ENCODE measurements around the gene MEAF6.
"Not testable (repeated sequence)": the region's sequence is repeated elsewhere in the genome, so short reads cannot be mapped to it uniquely, and the experiment has no call there.

The MEAF6 gene

DNA sequence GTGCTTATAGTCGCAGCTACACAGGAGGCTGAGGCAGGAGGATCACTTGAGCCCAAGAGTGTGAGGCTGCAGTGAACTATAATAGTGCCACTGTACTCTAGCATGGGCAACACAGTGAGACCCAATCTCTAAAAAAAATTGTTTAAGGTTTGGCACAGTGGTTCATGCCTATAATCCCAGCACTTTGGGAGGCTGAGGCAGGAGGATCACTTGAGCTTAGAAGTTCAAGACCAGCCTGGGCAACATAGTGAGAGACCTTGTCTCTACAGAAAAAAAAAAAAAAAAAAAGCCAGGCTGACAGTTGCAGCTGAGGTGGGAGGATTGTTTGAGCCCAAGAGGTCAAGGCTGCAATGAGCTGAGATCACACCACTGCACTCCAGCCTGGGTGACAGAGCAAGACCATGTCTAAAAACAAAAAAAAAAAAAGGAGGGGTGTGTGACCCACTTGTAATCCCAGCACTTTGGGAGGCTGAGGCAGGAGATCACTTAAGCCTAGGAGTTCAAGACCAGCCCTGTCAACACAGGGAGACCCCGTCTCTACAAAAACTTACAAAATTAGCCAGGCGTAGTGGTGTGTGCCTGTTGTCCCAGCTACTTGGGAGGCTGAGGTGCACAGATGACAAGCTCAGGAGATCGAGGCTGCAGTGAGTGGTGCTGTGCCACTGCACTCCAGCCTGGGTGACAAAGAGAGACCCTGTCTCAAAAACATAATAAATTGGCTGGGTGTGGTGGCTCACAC is 18.0 kb upstream of the MEAF6 start:
- DNase-seq (ENCODE audit: low spot score): not testable (repeated sequence)

DNA sequence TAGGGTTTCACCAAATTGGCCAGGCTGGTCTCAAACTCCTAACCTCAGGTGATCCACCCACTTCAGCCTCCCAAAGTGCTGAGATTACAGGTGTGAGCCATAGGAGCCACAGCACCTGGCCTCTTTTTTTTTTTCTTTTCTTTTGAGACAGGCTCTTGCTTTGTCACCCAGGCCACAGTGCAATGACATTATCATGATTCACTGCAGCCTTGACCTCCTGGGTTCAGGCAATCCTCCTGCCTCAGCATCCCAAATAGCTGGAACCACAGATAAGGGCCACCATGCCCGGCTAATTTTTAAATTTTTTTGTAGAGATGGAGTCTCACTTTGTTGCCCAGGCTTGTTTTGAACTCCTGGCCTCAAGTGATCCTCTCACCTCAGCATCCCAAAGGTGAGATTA is 15.3 kb upstream of the MEAF6 start:
- DNase-seq (ENCODE audit: low spot score): not testable (repeated sequence)

GRCh38 chr1:37519613-37520012 is 5.0 kb upstream of the MEAF6 start:
- no peak for DNase-seq (ENCODE audit: low spot score)

DNA sequence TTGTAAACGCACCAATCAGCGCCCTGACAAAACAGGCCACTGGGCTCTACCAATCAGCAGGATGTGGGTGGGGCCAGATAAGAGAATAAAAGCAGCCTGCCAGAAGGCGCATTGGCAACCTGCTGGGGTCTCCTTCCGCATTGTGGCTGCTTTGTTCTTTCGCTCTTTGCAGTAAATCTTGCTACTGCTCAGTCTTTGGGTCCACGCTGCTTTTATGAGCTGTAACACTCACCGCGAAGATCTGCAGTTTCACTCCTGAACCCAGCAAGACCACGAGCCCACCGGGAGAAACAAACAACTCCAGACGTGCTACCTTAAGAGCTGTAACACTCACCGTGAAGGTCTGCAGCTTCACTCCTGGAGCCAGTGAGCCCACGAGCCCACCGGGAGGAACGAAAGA is 4.4 kb upstream of the MEAF6 start:
- not testable (repeated sequence) for DNase-seq (ENCODE audit: low spot score)

DNA sequence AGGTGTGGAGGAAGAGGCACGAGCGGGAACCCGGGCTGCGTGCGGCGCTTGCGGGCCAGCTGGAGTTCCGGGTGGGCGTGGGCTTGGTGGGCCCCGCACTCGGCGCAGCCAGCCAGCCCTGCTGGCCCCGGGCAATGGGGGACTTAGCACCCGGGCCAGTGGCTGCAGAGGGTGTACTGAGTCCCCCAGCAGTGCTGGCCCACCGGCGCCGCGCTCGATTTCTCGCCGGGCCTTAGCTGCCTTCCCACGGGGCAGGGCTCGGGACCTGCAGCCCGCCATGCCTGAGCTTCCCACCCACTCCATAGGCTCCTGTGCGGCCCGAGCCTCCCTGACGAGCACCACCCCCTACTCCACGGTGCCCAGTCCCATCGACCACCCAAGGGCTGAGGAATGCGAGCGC is 3.7 kb upstream of the MEAF6 start:
- not testable (repeated sequence) for DNase-seq (ENCODE audit: low spot score)

- DNase-seq (ENCODE audit: low spot score): no peak
Measured at GRCh38 chr1:37517569-37517968, 3.0 kb upstream of the MEAF6 start.

- DNase-seq (ENCODE audit: low spot score): no peak
Measured at GRCh38 chr1:37515185-37516034, 844 bp upstream of the MEAF6 start.

DNA sequence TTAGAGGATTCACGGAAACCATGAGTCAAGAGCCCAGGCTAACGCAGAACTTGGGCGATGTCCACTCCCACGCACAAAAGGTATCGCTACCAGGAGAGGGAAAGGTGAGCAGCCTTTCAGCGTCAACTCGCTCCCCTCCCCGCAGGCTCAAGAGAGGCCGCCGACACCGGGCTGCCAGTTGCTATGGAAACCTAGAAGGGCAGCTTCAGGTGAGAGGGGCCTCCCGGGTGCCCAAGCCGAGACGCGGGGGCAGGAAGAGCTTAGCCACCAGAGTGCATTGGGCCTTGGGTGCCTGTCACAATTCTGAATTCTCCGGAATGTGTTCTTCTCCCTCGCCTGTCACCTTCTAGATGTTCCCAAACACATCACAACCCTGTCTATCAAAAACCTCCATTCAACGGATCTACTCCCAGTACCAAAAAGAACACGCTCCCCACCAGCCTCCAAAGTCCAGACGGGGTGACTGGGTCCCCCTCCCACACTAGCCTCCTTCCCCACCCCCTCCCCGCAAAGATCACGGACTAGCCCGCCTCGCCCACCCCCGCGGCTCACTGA is 694 bp downstream of the MEAF6 start:
- DNase-seq (ENCODE audit: low spot score): peak; percentile 47

GRCh38 chr1:37509181-37509580 is 5.4 kb downstream of the MEAF6 start:
- DNase-seq (ENCODE audit: low spot score): peak; percentile 70

GRCh38 chr1:37506740-37507139 is 7.8 kb downstream of the MEAF6 start:
- no peak for DNase-seq (ENCODE audit: low spot score)

DNA sequence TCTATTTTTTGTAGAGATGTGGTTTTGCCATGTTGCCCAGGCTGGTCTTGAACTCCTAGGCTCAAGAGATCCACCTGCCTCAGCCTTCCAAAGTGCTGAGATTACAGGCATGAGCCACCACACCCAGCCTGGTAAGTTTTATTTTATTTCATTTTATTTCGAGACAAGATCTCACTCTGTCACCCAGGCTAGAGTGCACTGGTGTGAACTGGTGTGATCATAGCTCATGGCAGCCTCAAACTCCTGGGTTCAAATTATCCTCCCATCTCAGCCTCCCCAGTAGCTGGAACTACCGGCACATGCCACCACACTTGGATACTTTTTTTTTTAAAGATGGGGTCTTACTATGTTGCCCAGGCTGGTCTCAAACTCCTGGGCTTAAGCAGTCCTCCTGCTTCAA is 11.8 kb downstream of the MEAF6 start:
- DNase-seq (ENCODE audit: low spot score): not testable (repeated sequence)

- no peak for DNase-seq (ENCODE audit: low spot score)
Measured at GRCh38 chr1:37502104-37502503, 12.5 kb downstream of the MEAF6 start.

DNA sequence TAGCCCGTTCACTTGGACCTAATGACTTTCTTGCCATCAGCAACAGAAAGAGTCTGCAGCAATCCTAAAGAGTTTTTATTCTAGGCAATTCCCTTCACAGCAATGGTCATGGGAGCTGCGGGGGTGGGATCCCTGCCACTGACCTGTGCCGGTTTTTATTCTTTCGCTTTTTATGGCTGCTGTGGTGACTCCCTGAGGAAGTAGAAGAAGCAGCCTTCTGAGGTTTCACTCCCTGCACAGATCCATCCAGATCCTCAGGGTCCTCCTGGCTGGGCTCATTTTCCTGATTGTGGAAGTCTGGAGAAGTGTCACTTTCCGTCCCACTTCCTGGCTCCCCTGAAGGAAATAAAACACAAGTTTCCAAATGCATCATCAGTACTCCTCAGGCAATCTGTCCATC is 12.9 kb downstream of the MEAF6 start:
- no peak for DNase-seq (ENCODE audit: low spot score)

DNA sequence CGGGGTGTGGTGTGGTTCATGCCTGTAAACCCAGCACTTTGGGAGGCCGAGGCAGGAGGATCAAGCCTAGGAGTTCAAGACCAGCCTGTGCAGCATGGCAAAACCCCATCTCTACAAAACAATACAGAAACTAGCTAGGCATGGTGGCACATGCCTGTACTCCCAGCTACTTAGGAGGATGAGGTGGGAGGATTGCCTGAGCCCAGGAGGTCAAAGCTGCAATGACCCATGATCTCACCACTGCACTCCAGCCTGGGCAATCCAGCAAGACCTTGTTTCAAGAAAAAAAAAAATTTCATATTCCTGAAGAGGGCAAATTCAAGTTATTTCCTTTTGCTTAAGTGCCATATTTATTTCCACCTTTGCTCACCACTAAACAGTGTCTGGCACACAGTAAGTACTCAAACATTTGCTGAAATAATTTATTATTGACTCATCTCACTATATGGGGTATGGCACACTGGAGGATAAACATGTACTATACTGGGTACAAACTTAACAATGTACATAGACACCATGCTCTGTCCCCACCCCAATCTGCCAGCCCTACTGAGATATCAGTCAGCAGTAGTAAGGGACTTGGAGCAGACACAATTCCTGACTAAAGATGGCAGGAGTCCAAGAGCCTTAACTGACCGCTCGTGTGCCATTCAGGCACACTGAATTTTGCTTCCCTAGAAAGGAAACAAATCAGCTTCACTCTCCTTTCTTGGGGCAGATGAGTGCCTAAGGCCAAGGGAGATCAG is 15.5 kb downstream of the MEAF6 start:
- DNase-seq (ENCODE audit: low spot score): peak; percentile 30

- DNase-seq (ENCODE audit: low spot score): no peak
Measured at GRCh38 chr1:37497832-37498231, 16.7 kb downstream of the MEAF6 start.

DNA sequence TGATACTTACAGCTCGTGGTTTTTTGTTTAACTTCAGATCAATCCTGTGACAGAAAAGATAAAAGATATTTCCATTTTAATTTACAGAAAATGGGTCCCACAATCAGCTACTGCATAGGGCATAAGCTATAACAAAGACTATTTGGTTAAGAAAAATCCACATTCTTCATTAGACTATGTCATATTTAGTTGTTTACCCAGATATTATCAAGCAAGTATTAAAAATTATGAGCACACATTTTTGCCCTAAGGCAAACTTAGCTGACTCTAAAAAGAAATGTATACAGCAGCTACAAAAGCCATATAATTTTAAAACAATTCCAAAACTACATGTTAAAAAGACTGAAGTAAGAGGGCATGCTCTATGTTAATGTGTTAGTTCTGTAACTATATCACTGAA is 18.7 kb downstream of the MEAF6 start:
- DNase-seq (ENCODE audit: low spot score): no peak

- no peak for DNase-seq (ENCODE audit: low spot score)
Measured at GRCh38 chr1:37493336-37494098, 21.0 kb downstream of the MEAF6 start.

- no peak for DNase-seq (ENCODE audit: low spot score)
Measured at GRCh38 chr1:37487619-37487984, 27.0 kb downstream of the MEAF6 start.

DNA sequence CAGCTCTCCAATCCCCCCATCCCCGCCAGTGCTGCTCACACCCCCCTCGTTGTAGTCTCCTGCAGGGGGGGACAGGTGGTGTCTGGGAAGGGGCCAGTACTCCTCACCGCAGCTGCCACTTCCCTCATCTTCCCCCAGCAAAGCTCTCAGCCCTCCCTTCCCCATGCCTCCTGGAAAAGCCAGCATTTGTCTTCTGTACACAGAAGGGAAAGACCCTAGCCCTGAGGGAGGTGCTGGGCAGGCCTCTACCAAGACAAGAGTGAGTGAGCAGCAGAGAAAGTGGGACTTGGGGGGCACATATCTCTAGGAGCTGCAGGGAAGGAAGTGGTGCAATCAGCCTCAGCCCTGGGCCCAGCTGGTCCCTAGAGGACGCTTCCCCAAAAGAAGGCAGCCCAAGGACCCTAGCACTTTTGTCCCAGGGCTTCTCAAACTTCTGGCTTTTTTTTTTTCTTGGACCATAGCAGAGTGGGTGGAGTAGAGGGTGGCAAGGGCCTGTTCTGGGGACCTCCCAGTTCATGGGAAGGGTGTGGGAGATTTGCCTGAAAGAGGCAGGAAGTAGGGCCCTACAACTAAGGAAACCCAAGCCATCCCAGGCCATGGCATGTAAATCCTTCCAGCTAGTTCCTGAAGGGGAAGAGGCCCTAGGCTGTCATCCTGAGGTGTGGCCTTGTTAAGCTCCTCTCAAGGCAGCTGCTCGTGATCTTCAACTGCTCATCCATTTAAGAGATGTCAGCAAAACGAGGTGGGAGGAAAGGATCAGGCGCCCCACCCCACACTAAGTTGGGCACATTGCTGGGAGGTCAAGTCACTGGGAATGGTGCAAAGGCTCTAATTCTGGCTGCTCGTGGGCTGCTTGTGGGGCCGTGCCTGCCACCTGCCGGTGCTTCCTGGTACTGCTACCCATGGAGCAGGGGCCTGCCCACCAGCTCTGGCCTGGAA is 27.6 kb downstream of the MEAF6 start:
- peak; percentile 65 for DNase-seq (ENCODE audit: low spot score)

DNA sequence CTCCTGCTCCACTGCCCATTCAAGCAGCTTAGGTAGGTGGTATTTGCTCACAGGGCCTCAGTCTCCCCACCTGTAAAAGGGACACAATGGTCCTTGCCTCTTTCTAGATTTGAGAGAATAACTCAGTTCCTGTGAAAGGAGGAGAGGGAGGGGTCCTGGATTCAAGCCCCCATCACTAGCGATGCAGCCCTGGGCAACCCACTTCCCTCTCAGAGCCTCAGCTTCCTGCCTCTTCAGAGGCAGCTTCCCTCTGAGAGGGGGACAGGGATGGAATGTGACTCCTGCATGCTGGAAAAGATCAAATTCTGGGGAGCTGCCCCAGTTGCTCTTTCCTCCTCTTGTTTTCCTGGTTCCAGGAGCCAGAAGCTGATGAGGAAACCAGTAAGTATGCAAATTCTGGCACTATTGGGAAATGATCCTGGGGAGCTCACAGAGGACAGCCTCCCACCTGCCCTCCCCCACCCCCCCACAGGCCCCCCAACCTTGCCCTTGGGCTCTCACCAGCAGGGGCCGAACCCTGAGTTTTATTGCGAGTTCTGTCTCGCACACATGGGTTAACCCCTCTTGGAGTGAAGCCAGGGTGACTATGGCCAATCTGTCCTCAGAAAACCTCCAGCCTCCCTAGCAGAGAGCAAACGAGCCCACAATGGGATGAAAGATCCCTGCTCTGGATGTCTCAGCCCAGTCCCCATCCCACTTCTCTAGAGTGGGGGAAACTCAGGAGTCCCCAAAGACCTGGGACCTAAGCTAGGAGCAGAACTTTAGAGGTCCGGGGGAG is 28.5 kb downstream of the MEAF6 start:
- DNase-seq (ENCODE audit: low spot score): no peak

All from RKO (cell line).